C4-2B (cell line): Measurements from ENCODE around the gene ATP6V1E1.
"Not testable (repeated sequence)": the region's sequence is repeated elsewhere in the genome, so short reads cannot be mapped to it uniquely, and the experiment has no call there.

Experiments used
- H3K27ac ChIP-seq: fragments of 450-650 bp; 2 replicates; pipeline ENCODE4 v1.5.1; 2017
- ZFX ChIP-seq: fragments of 450-650 bp; IDR thresholded peaks from 2 replicates; pipeline ENCODE4 v1.6.1; 2017
- TF ChIP-seq, protein P1 (sequence below): fragments of 450-650 bp; conservative IDR thresholded peaks from 2 replicates; pipeline ENCODE4 v1.5.1; 2017; ENCODE audit warnings: mild to moderate bottlenecking

Gene ATP6V1E1

DNA sequence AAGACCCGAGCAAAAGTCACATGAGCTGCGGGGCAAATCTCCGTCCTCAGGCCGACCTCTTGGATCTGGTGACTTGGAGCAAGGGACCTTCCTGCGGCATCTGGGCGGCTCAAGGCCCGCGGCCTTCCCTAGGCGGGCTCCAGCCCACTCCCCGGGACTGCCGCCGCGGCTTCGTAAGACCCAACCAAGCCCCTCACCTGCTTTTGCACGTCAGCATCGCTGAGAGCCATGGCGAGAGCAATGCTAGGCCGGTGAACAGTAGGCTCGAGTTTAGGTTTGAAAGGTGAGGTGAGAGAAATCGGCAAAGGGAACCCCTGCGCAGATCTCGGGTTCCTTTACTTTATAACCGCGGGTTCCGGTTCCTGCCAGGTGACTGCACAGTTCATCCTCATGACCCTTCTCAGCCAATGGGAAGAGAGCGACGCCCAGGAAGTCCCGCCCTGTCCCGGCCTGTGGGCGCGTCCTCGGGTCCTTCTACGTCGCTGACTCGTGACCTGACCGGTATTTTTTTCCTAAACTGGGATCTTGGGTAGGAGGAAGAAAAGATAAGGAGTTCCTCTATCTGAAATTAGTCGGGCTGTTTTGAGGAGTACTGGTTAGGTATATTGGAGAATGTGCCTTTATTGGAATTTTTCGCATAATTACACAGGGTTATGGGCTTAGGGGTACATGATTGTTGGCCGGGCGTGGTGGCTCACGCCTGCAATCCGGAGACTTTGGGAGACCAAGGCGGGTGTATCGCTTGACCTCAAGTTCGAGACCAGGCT, at the start of gene ATP6V1E1:
Gene ATP6V1E1, minus strand, starts transcription at position 344 of the 767 bp plus-strand sequence. Its CDS starts 114 bp downstream, at position 230.
- peak within 1 kb of the TSS; percentile 81 for H3K27ac ChIP-seq
- peak; percentile 92 for TF ChIP-seq ZFX
- TF ChIP-seq, protein P1, sequence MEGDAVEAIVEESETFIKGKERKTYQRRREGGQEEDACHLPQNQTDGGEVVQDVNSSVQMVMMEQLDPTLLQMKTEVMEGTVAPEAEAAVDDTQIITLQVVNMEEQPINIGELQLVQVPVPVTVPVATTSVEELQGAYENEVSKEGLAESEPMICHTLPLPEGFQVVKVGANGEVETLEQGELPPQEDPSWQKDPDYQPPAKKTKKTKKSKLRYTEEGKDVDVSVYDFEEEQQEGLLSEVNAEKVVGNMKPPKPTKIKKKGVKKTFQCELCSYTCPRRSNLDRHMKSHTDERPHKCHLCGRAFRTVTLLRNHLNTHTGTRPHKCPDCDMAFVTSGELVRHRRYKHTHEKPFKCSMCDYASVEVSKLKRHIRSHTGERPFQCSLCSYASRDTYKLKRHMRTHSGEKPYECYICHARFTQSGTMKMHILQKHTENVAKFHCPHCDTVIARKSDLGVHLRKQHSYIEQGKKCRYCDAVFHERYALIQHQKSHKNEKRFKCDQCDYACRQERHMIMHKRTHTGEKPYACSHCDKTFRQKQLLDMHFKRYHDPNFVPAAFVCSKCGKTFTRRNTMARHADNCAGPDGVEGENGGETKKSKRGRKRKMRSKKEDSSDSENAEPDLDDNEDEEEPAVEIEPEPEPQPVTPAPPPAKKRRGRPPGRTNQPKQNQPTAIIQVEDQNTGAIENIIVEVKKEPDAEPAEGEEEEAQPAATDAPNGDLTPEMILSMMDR = no peak

DNA sequence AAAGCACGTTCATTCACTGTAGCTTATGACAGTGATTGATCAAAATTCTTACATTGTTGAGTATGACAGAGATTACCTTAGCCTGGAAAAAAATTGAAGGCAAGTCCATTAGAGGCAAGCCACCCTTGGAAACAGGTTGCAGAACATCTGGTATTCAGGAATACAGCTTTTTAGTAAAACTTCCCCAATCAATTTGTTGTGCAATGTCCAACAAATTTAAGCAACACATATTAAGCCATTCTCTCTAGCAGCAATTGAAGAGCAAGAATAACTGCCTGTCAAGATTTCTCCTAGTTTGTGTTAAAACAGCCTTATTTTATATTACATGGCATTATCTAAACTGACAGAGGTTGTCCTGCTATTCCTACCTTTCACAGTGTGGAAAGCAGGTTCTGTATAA, 47.0 kb upstream of the ATP6V1E1 start:
- no peak overlapping the region for H3K27ac ChIP-seq
- TF ChIP-seq, protein P1 = no peak
- TF ChIP-seq ZFX = no peak

DNA sequence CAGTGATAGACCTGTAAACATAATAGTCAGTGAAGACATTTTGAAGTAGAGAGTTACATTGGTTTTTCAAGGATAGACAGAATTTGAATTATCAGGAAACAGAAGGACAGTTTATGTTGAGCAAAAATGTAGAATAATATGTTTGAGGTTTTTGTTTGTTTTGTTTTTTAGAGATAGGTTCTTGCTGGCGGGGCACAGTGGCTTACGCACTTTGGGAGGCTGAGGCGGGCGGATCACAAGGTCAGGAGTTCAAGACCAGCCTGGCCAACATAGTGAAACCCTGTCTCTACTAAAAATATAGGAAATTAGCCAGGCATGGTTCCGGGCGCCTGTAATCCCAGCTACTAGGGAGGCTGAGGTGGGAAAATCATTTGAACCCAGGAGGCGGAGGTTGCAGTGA, 45.6 kb upstream of the ATP6V1E1 start:
- TF ChIP-seq ZFX = no peak
- TF ChIP-seq, protein P1 = no peak
- no peak overlapping the region for H3K27ac ChIP-seq

DNA sequence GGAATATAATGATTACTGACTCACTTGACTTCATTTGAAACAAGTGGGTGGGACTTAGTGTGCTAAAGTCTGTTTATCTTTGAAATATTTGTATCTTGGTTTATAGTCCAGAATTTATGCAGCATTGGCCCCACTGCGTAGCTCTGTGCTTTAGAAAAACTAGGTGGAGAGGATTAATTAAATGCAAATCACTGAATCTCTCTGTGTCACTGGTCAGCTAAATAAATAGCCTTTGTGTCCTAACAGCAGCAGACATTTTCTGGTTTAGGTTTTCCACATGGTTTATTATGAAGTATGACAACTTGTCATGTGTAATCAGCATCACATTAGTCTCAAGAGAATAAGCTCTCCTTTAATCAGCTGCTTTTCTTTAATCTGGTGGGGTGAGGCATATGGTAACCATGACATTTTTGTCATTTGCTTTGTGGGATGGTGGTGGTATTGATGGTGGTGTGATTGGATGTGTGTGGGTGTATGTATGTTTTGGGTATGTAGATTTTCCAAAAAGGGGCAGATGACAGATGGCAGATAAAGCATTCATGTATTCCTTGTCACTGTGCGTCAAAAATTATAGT, 44.0 kb upstream of the ATP6V1E1 start:
- TF ChIP-seq, protein P1 = no peak
- no peak for TF ChIP-seq ZFX
- no peak overlapping the region for H3K27ac ChIP-seq

DNA sequence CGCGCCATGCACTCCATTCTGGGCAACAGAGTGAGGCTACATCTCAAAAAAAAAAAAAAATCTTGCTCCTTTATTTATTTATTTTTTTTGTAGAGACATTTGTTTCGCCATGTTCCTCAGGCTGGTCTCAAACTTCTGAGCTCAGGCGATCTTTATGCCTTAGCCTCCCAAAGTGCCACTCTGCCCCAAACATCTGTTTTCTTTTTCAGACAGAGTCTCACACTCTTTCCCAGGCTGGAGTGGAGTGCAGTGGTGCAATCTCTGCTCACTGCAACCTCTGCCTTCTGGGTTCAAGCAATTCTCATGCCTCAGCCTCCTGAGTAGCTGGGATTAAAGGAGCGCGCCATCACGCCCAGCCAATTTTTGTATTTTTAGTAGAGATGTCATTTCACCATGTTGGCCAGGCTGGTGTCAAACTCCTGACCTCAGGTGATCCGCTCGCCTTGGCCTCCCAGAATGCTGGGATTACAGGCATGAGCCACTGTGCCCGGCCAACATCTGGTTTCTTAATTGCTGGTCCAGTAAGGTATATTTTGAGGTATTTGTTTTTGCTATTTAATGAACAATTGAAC, 43.1 kb upstream of the ATP6V1E1 start:
- not testable (repeated sequence) for H3K27ac ChIP-seq

DNA sequence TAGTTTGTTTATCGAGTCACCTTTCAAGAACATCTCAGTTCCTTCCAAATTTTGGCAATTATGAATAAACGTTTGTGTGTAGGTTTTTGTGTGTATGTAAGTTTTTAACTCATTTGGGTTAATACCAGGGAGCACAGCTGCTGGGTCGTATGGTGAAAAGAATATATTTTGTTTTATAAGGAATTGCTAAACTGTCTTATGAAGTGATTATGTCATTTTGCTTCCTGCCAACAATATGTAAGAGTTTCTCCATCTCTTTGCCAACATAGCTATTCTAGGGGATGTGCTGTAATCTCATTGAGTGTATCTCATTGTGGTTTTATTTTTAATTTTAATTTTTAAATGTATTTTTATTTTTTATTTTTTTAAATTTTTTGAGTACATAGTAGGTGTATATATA, 37.3 kb upstream of the ATP6V1E1 start:
- no peak for TF ChIP-seq ZFX
- TF ChIP-seq, protein P1 = no peak
- no peak overlapping the region for H3K27ac ChIP-seq

DNA sequence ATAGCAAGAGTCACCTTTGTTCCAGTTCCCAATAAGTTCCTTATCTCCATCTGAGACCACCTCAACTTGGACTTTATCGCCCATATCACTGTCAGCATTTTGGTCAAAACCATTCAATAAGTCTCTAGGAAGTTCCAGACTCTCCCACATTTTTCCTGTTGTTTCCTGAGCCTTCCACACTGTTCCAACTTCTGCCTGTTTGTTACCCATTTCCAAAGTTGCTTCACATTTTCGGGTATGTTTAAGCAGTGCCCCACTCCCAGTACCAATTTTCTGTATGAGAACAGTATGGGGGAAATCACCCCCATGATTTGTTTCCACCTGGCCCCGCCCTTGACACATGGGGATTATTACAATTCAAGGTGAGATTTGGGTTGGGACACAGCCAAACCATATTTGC, 36.7 kb upstream of the ATP6V1E1 start:
- no peak overlapping the region for H3K27ac ChIP-seq
- TF ChIP-seq ZFX = no peak
- TF ChIP-seq, protein P1 = no peak
